ENCODE measurements around the gene MAP4K1. TPM values are rescaled to one million over a fixed set of nuclear protein-coding genes. Genes with fewer than 3 reads are reported as not detected.
"Not testable (repeated sequence)": the region's sequence is repeated elsewhere in the genome, so short reads cannot be mapped to it uniquely, and the experiment has no call there.

MAP4K1 gene
- total RNA-seq, 1 donor from 2014 or later: not detected

- DNase-seq (ENCODE audit: low read depth in 2 of 2): no peak
Measured at GRCh38 chr19:38653028-38653571, 35.3 kb upstream of the MAP4K1 start.

- no peak for DNase-seq (ENCODE audit: low read depth in 2 of 2)
Measured at GRCh38 chr19:38650911-38651584, 33.3 kb upstream of the MAP4K1 start.

- DNase-seq (ENCODE audit: low read depth in 2 of 2): no peak
Measured at GRCh38 chr19:38650172-38650775, 32.5 kb upstream of the MAP4K1 start.

- no peak for DNase-seq (ENCODE audit: low read depth in 2 of 2)
Measured at GRCh38 chr19:38649305-38650171, 31.8 kb upstream of the MAP4K1 start.

- no peak for DNase-seq (ENCODE audit: low read depth in 2 of 2)
Measured at GRCh38 chr19:38648769-38649304, 31.1 kb upstream of the MAP4K1 start.

- DNase-seq (ENCODE audit: low read depth in 2 of 2): no peak
Measured at GRCh38 chr19:38647966-38648768, 30.4 kb upstream of the MAP4K1 start.

GRCh38 chr19:38647368-38647965 lies 29.7 kb upstream of the MAP4K1 start, which contains the start of gene ACTN4:
Gene ACTN4 (plus strand): TSS chr19:38647649. CDS start chr19:38647746, 97 bp downstream.
- DNase-seq (ENCODE audit: low read depth in 2 of 2): peak; percentile 88 to 97

GRCh38 chr19:38644719-38645118 lies 27.0 kb upstream of the MAP4K1 start:
- no peak for DNase-seq (ENCODE audit: low read depth in 2 of 2)

- no peak for DNase-seq (ENCODE audit: low read depth in 2 of 2)
Measured at GRCh38 chr19:38642176-38642575, 24.4 kb upstream of the MAP4K1 start.

GRCh38 chr19:38640368-38640767 lies 22.6 kb upstream of the MAP4K1 start:
- DNase-seq (ENCODE audit: low read depth in 2 of 2): peak; percentile 59 to 71

GRCh38 chr19:38639679-38640078 lies 21.9 kb upstream of the MAP4K1 start:
- DNase-seq (ENCODE audit: low read depth in 2 of 2): no peak

GRCh38 chr19:38638461-38638860 lies 20.7 kb upstream of the MAP4K1 start:
- no peak for DNase-seq (ENCODE audit: low read depth in 2 of 2)

- no peak for DNase-seq (ENCODE audit: low read depth in 2 of 2)
Measured at GRCh38 chr19:38635483-38636399, 18.0 kb upstream of the MAP4K1 start.

GRCh38 chr19:38634757-38635482 lies 17.2 kb upstream of the MAP4K1 start:
- DNase-seq (ENCODE audit: low read depth in 2 of 2): peak in 1 of 2 donors; percentile 59

GRCh38 chr19:38632476-38633213 lies 14.9 kb upstream of the MAP4K1 start:
- DNase-seq (ENCODE audit: low read depth in 2 of 2): no peak

GRCh38 chr19:38631811-38632475 lies 14.2 kb upstream of the MAP4K1 start:
- DNase-seq (ENCODE audit: low read depth in 2 of 2): not testable (repeated sequence)

- not testable (repeated sequence) for DNase-seq (ENCODE audit: low read depth in 2 of 2)
Measured at GRCh38 chr19:38631301-38631700, 13.5 kb upstream of the MAP4K1 start.
